Peyer's patch (tissue), 4 donors: Measurements from ENCODE around the gene STK32B.

Source experiments
- POLR2A ChIP-seq, 2 donors: fragments of 450-650 bp; IDR thresholded peaks; one replicate each; pipeline ENCODE4 v1.5.1; 2017; ENCODE audit warnings: antibody characterized with exemption in 2 of 2, mild to moderate bottlenecking in 2 of 2, moderate library complexity in 2 of 2
- TF ChIP-seq, protein P1 (sequence below), 6 experiments: fragments of 450-650 bp in 4 of 6; fragments of 200-600 bp in 2 of 6; sonication (generic) in 1 of 6; IDR thresholded peaks; one replicate each; pipeline ENCODE4 v1.5.1; 2017 to 2019; ENCODE audit warnings: antibody characterized with exemption in 6 of 6, mild to moderate bottlenecking in 3 of 6, moderate library complexity in 1 of 6

DNA sequence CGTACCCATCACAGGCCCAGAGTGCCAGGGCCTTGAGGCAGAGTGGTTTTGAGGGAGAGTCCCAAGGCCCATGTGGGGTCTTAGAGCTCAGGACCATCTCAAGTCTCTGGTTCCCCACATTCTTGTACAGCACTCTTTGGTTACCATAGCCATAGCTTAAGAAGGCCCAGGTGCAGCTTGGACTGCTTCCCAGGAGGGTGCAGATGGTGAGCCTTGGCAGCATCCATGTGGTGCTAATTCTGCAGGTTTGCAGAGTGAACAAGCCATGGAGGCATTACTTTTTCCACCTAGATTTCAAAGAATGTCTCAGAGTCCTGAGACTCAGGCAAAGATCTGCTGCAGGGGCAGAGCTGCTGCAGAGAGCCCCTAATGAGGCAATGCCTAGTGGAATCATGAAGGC is 171.7 kb downstream of the STK32B start:
- TF ChIP-seq, protein P1, sequence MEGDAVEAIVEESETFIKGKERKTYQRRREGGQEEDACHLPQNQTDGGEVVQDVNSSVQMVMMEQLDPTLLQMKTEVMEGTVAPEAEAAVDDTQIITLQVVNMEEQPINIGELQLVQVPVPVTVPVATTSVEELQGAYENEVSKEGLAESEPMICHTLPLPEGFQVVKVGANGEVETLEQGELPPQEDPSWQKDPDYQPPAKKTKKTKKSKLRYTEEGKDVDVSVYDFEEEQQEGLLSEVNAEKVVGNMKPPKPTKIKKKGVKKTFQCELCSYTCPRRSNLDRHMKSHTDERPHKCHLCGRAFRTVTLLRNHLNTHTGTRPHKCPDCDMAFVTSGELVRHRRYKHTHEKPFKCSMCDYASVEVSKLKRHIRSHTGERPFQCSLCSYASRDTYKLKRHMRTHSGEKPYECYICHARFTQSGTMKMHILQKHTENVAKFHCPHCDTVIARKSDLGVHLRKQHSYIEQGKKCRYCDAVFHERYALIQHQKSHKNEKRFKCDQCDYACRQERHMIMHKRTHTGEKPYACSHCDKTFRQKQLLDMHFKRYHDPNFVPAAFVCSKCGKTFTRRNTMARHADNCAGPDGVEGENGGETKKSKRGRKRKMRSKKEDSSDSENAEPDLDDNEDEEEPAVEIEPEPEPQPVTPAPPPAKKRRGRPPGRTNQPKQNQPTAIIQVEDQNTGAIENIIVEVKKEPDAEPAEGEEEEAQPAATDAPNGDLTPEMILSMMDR (IDR thresholded peaks at IDR 0.05): no peak
- TF ChIP-seq POLR2A (IDR thresholded peaks at IDR 0.05): no peak
